C1 segment of cervical spinal cord (tissue), 14 donors: ENCODE results near the gene KRTAP5-4.
"Not testable (repeated sequence)": the region's sequence is repeated elsewhere in the genome, so short reads cannot be mapped to it uniquely, and the experiment has no call there.

Experiments used
- DNase-seq, 14 donors: peaks; one replicate each; lab custom pipeline; 2025; lab: John Stamatoyannopoulos, UW

The KRTAP5-4 gene

DNA sequence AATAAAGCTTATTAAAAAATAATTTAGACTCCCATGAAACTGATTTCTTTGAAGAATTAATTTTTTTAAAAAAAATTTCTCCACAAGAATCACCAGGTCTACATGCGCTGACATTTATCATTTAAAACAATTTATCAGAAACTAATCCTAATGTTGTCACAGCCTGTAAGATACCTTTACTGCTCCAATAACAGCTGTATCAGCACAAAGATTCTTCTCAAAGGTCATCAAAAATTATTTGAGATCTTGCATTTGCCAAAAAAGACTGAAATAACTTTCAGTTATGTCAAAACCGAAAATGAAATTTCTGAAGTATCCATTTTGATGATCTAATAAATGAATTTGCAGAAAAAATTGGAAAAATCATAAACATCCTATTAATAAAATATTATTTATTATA lies 15.7 kb upstream of the KRTAP5-4 start:
- no peak for DNase-seq

DNA sequence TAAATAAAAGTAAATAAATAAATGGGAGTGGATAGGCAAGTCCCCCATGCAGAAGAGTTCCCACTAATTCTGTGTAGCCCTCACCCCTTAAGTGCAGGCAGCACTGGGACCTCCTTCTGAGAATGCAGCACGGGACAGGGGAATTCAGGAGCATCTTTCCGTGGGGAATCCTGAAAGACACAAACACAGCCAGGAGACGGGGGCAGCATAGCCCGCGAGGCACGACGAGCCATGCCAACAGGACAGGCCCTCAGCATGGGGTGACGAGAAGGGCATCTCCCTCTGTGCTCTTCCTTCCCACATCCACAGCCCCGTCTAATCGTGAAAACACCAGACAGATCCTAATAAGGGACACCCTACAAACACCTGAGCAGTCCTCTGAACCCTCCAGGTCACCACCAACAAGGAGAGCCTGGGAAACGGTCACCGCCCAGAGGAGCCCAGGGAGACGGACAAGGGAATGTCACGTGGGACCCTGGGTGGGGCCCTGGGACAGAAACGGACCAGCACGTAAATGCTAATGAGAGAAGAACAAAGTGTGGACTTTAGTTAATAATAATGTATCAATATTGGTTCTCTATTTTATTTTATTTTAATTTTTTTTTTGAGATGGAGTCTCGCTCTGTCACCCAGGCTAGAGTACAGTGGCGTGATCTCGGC lies 14.5 kb upstream of the KRTAP5-4 start:
- DNase-seq: no peak

DNA sequence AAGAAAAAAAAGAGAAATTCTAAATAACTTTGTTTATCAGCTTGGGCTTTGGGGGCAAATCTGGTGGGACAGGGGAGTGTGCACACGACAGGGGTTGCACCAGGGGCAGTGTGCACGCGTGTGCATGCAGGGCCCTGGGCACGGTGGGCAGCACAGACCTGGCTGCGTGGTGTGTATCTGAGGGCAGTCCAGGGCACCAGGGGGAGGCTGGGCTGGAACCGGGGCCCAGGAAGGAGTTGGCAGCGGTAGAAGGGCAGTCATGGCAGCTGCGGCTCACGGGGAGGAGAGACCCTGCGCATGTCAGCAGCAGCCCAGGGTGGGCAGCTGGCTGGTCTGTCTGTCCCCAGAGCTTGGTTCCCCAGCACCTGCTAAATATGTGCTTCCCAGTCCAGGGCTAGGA lies 11.9 kb upstream of the KRTAP5-4 start:
- no peak for DNase-seq

DNA sequence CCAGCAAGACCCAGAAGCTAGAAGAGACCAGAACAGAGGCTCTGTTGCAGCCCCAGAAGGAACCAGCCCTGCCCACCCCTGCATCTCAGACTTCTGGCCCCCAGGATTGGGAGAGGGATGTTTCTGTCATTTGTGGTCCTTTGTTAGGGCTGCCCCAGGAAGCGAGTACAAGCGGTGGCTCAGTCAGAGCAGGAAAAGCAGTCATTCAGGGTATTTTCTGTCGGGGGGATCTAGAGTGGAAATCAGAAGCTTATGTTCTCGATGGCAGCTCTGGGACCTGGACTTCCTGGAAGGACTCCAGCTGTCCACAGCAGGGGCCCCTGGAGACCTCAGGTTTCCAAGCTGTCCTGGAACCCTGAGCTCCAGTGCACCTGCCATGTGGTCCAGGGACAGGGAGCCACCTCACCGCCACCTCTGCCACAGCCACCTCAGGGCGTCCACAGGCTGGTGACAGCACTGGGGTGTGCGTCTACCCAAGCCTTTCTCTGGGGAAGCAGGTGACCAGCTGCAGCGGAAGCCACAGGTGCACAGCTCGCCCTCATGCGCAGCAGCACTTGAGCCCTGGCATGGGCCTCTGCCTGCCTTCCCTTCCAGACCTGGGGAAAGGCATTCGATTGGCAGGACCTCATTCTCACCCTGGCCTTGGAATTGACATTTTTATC lies 10.2 kb upstream of the KRTAP5-4 start:
- no peak for DNase-seq

DNA sequence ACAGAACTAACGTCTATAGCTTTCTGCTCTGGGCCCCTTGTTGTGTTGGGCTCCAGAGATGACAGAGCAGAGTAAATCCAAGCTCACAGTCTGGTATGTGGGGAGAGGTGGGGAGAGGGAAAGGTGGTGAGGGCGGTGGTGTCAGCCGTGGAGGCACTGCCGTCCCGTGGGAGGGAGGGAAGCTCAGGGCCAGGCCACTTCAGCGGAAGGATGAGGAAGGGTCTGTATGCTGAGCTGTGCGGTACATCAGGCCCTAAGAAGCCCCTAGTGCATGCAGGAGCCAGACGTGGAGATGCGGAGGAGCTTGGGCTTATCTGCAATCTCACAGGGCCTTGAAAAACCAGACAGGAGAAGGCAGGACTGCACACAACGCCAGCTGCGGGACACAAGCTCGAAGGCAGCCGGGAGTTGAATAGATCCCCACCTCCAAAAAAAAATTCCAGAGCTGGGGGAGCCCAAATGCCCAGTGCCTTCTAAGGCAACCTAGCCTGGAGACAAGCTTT lies 9.2 kb upstream of the KRTAP5-4 start:
- no peak for DNase-seq

DNA sequence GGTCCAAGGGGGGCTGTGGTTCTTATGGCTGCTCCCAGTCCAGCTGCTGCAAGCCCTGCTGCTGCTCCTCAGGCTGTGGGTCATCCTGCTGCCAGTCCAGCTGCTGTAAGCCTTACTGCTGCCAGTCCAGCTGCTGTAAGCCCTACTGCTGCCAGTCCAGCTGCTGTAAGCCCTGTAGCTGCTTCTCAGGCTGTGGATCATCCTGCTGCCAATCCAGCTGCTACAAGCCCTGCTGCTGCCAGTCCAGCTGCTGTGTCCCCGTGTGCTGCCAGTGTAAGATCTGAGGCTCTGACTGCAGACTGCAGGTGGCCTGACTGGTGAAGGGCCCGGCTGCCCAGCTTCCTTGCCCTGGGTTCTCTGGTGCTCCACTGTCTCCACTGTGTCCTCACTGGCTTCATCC lies 8.3 kb upstream of the KRTAP5-4 start:
- no peak for DNase-seq

DNA sequence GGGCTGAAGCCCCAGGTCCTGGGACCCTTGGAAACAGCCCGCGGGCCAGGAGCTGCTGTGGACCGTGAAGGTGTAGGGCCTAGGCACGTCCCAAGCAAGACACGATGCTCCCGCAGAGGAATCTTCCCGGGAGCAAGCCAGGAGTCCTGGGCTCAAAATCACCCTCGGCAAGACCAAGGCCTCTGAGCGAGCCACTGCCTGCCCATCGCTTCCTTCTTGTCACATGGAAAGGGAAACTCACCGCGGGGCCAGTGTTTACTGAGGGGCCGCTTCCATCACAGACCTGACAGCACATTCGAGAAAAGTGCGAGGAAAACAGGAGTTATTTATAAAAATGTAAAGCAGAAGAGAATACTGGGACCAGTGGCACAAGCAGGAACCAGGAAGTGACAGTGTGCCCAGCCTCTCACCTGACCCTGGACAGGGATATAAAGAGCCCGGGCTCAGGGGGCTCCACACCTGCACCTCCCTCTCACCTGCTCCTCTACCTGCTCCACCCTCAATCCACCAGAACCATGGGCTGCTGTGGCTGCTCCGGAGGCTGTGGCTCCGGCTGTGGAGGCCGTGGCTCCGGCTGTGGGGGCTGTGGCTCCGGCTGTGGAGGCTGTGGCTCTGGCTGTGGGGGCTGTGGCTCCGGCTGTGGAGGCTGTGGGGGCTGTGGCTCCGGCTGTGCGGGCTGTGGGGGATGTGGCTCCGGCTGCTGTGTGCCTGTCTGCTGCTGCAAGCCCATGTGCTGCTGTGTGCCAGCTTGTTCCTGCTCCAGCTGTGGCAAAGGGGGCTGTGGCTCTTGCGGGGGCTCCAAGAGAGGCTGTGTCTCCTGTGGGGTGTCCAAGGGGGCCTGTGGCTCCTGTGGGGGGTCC lies 7.6 kb upstream of the KRTAP5-4 start, which contains the start of gene KRTAP5-5:
KRTAP5-5 (plus strand) TSS at position 450 of the 860 bp plus-strand sequence; CDS start at position 516, 66 bp downstream.
- no peak for DNase-seq

DNA sequence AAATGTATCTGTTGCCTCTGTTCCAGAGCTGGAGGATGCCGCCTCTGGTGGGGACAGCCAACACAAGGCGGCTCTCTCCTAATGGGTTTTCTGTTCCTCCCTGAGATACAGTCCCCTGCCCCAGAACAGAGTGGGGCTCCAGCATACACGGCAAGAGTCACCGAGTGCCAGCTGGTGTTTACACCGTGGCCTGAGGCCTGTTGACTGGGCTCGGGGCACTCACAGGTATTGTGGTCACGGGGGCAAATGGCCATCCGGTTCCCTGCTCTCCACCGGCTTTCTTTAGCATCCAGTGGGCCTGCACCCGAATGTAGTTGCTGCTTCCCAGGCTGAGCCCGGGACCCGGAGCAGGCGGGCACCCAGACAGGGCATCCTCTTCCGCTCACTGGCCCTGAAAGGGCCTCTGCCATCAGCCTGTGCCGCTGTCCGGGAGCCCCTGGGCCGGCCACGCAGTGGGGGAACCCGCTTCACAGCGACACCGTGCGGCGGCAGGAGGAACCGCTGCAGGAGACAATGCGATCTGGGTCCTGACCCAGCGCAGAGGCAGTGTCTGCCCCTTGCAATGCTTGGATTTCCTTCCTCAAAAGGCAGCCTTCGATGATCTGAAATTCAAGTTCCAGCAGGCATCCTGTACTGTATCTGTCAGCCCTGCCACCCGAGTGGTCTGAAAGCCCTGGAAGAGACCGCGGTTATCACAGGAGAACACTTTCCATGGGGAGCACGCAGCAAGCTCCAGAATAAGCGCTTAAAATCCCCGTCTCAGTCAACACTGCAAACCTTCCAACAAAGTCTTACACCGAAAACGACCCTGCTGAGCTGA lies 6.8 kb upstream of the KRTAP5-4 start:
- DNase-seq: peak in 8 of 14 donors; percentile 9 to 67 (median 22)

DNA sequence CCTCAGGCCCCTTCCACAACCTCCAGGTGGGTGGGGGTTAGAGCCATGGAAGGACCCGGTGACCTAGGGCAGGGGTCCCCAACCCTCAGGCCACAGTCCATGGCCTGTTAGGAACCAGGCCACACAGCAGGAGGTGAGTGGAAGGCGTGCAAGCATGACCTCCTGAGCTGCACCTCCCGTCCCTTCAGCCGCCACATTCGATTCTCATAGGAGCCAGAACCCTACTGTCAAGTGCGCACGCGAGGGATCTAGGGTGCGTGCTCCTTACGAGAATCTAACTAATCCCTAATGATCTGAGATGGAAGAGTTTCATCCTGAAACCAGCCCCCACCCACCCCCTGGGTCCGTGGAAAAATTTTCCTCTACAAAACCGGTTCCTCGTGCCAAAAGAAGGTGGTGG lies 3.6 kb upstream of the KRTAP5-4 start:
- DNase-seq: no peak

DNA sequence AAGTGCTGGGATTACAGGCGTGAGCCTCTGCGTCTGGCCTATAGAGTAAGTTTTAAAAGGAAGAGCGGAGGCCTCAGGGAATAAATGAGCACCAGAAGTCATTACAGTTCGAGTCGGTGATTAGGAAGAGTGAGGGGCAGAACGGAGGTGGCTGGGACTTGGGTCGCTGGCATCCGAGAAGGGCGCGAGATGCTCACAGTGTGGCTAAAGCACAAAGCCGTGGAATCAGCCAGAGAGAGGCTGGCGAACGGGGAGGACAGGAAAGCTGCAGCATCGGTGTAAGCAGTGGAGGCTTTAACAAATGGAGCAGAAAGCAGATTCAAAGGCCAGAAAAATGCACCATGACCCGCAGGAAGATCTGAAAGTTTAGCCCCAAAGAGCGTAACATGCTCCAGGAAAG lies 2.7 kb upstream of the KRTAP5-4 start:
- DNase-seq: no peak

DNA sequence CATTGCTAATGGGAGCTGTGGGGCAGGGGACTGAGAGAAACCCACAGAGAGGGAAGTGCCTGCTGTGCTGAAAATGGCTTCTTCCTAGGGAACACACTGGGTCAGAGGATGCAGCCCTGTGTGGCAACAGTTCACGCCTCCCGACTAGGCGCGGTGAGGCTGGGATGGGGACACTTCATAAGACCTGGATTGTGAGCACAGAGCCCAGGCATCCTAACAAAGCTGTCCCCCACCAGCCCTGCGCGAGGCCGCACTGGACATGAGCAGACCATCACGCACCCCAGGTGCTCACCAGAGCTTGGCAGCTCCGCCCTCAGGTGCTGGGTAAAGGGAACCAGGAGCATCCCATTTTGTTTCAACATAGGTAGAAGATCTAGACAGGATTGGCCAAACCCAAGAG lies 1.8 kb upstream of the KRTAP5-4 start:
- DNase-seq: no peak

DNA sequence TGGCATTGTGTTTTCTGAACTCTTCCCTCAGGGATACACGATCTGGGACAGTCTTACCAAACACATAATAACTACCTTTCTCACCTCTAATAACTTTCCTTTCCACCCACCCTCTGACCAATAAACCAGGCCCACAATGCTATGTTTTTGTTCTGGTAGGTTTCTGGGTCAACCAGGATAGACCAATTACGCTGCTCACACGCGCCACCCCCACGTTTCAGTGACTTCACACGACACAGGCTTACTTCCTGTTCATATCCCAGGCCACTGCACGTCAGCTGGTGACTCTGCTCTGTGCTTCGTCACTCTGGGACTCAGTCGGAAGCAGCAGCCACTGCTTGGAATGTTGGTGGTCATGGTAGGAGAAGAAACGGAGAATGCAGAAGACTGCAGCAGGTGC lies 2.5 kb downstream of the KRTAP5-4 start:
- no peak for DNase-seq

DNA sequence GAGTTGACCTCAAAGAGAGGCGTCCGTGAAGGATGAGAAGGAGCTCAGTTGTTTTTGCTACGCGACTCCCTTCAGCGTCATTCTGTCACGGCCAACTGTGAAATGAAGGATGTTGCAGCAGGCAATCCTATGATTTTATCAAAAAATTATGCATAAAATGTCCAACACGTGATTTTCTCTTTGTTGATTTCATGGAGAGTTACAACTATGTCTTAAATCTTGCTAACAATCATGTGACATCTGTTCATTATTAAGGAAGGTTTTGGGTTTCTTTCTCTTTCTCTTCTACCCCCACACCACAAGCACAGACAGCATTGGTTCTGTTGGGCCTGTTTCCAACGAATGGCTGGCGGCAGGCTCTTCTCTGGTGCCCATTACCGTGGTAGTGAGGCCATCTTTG lies 3.7 kb downstream of the KRTAP5-4 start:
- no peak for DNase-seq

DNA sequence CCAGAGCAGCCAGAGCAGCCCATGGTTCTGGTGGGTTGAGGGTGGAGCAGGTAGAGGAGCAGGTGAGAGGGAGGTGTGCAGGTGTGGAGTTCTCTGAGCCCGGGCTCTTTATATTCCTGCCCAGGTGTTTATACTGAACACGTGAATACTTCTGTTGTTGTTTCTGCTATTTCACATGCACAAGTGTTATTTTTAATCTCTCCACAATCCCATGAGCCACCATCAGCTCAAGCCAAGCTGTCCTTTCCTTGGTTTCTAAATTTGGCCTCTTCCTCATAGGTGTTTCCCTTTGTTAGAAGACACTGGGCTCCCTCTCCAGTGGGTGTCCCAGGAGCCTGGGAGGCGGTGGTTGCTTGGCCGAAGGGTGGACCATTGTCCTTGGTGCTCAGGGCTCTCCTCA lies 13.6 kb downstream of the KRTAP5-4 start, which contains the start of gene KRTAP5-3:
KRTAP5-3 (minus strand) TSS at position 101 of the 400 bp plus-strand sequence; CDS start at position 23, 78 bp downstream.
- DNase-seq: no peak

DNA sequence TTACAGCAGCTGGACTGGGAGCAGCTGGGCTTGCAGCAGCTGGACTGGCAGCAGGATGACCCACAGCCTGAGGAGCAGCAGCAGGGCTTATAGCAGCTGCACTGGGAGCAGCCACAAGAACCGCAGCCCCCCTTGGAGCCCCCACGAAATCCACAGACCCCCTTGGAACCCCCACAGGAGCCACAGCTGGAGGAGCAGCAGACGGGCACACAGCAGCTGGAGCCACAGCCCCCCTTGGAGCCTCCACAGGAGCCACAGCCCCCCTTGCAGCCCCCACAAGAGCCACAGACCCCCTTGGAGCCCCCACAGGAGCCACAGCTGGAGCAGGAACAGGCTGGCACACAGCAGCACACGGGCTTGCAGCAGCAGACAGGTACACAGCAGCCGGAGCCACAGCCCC lies 14.0 kb downstream of the KRTAP5-4 start:
- not testable (repeated sequence) for DNase-seq

DNA sequence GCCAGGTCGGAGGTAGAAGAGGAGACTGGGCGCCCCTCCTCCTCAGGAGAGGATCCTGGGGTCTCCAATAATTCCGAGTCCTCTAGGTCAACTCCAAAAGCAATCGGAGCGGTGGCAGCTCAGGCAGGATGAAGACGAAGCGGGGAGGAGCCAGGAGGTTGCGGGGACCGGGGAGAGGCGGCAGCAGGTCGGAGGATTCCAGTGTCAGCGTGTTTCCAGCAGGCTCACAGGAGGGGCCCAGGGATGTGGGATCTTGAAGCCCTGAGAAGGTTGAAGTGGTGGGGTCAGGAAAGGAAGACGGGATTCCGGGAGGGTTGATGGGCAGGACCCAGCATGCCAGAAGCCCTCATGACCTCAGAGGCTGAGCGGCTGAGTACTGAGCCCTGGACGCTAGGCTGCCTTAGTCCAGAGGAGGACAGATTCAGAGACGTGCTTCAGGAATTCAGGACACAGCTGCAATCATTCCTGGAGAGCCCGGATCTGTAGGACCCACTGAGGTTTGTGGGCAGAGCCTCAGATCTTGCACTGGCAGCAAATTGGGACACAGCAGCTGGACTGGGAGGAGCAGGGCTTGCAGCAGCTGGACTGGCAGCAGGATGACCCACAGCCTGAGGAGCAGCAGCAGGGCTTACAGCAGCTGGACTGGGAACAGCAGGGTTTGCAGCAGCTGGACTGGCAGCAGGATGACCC lies 14.6 kb downstream of the KRTAP5-4 start:
- DNase-seq: not testable (repeated sequence)

DNA sequence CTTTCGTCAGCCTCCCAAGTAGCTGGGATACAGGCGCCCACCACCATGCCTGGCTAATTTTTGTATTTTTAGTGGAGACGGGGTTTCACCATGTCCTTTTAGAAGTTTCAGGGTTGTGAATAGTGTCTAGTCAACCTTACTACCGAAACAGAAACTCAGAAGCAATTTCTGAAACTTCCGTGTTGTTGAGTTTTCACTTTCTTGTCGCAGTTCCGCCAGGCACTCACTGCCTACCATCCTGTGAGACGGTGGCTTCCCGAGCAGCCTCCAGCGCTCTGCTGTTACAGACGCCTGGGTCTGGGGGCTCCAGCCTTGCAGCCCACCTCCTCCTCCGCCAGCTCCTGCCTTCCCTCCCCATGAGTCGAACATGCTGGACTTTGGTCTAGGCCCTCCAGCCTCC lies 16.0 kb downstream of the KRTAP5-4 start:
- not testable (repeated sequence) for DNase-seq

DNA sequence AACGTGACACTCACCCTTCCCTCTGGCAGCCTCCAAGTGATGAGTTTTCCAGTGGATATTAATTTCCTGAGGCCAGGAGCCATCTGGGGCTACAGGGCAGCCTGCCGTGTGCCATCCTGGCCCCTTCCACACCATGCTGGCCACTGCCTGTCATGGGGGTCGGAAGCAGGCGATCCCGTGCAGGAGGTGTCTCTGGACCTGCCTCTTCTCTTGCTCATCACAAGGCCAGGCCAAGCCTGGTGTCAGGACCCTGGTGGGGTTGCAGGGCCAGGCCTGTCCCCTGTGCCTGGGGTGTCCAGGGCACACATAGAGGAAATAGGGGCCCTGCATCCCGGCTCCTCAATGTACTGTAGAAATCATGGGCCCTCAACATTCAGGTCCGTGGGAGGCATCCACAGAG lies 17.2 kb downstream of the KRTAP5-4 start:
- no peak for DNase-seq

DNA sequence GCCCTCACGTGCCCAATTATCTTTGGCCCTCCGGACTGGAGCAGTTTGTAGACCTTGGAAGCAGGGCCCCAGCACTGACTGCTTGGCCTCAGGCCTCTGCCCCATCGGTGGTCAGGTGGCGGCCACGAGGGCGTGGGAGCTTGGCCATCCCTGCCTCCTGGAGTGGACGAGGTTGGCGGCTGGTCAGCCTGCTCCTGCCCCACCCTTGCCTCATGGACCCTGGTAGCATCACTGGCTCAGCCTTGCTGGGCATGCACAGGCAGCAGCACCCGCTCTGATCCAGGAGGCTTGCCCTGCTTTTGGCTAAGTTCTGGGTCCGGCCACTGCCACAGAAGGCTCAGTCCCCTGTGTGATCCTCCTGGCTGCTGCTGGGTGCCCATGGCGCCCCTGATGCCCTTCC lies 17.8 kb downstream of the KRTAP5-4 start:
- DNase-seq: no peak

DNA sequence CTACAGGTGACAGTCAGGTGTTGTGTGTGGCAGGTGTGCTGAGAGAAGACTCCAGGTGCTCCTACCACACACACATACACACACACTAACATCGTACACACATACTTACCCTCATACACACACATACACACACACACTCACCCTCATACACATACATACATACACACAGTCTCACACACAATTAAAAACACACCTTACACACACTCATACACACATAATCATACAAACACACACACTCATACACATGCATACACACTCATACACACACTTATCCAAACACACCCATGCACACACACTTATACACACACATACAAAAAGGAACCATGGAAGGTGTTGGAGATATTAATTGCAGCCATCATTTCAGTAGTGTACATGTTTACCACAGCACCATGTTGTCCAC lies 18.3 kb downstream of the KRTAP5-4 start:
- no peak for DNase-seq

DNA sequence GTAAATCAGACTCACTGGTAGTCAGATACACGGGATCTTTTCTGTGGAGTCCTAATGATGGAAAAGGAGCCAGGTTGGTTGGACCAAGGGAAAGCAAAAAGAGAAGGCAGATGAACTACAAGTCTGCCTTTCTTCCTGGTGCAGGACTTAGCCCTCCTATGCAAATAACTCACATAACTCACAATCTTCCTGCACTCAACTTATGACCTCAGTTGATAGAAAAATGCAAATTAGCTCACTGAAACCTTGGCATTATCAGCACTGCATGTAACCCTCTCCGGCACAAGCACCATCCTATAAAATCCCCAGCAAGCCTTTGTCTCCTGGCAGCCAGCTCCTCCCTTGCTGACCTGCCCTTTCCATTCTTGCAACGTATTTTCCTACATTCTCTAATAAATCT lies 20.3 kb downstream of the KRTAP5-4 start:
- DNase-seq: not testable (repeated sequence)
